SU-DHL-6 (cell line): ENCODE measurements around the gene PLD1.

ENCODE experiments used
- H2AFZ ChIP-seq: fragments of 200-600 bp; sonication (generic); 2 replicates; pipeline ENCODE4 v1.6.1; 2014; ENCODE audit warnings: low read depth, mild to moderate bottlenecking, moderate library complexity, mixed read lengths, antibody characterized with exemption, low read length; ENCODE audit not compliant: severe bottlenecking
- H3F3A ChIP-seq: fragments of 200-600 bp; shearing (Covaris generic); 2 replicates; pipeline ENCODE4 v1.6.0; 2016; ENCODE audit warnings: antibody characterized with exemption, mild to moderate bottlenecking; ENCODE audit not compliant: insufficient read depth
- H3K27ac ChIP-seq: fragments of 200-600 bp; sonication (generic); 2 replicates; pipeline ENCODE4 v1.5.1; 2016; ENCODE audit warnings: low read depth, mild to moderate bottlenecking, low read length, moderate library complexity, mixed read lengths
- H3K27me3 ChIP-seq: fragments of 200-600 bp; sonication (generic), shearing (Covaris generic); 2 replicates; pipeline ENCODE4 v1.6.0; 2014; ENCODE audit warnings: mild to moderate bottlenecking, low read length
- H3K36me3 ChIP-seq: fragments of 200-600 bp; sonication (generic); 2 replicates; pipeline ENCODE4 v1.6.1; 2014; ENCODE audit warnings: mild to moderate bottlenecking, low read length, mixed read lengths
- H3K4me2 ChIP-seq: fragments of 300-600, 200-600 bp; shearing (Covaris generic), sonication (generic); 2 replicates; pipeline ENCODE4 v1.6.0; 2014; ENCODE audit warnings: low read length, low read depth, mild to moderate bottlenecking; ENCODE audit not compliant: poor library complexity, severe bottlenecking
- H3K4me3 ChIP-seq: fragments of 200-600 bp; sonication (generic); 2 replicates; pipeline ENCODE4 v1.5.1; 2014; ENCODE audit warnings: antibody characterized with exemption, low read length, mild to moderate bottlenecking, mixed read lengths; ENCODE audit not compliant: insufficient read depth, poor library complexity, severe bottlenecking
- H3K79me2 ChIP-seq: fragments of 200-600 bp; sonication (generic); 2 replicates; pipeline ENCODE4 v1.6.1; 2014; ENCODE audit warnings: mild to moderate bottlenecking, low read length, moderate library complexity; ENCODE audit not compliant: insufficient read depth
- H3K9ac ChIP-seq: fragments of 200-600 bp; sonication (generic); 2 replicates; pipeline ENCODE4 v1.7.0; 2014; ENCODE audit warnings: mild to moderate bottlenecking, low read length
- H3K9me2 ChIP-seq: fragments of 200-600 bp; sonication (generic); replicated peaks from 2 replicates; pipeline ENCODE4 v1.6.1; 2014; ENCODE audit warnings: low read length; ENCODE audit not compliant: insufficient read depth
- H3K9me3 ChIP-seq: fragments of 200-600 bp; sonication (generic); 2 replicates; pipeline ENCODE4 v1.6.1; 2014; ENCODE audit warnings: low read length, mixed read lengths; ENCODE audit not compliant: insufficient read depth
- H4K20me1 ChIP-seq: fragments of 200-600 bp; sonication (generic); 2 replicates; pipeline ENCODE4 v1.6.1; 2014; ENCODE audit warnings: low read depth, mild to moderate bottlenecking, antibody characterized with exemption, low read length, moderate library complexity, mixed read lengths
- CTCF ChIP-seq: fragments of 200-600 bp; sonication (generic); IDR thresholded peaks from one replicate; pipeline ENCODE4 v1.5.1; 2017; ENCODE audit warnings: antibody characterized with exemption, mild to moderate bottlenecking, low read length, moderate library complexity; ENCODE audit not compliant: insufficient read depth, poor library complexity, severe bottlenecking
- EZH2phosphoT487 ChIP-seq: fragments of 200-600 bp; sonication (generic), shearing (Covaris generic); conservative IDR thresholded peaks from 2 replicates; pipeline ENCODE4 v1.6.1; 2018; ENCODE audit warnings: mild to moderate bottlenecking, antibody characterized with exemption, low read length, moderate library complexity, mixed read lengths

The PLD1 gene

GRCh38 chr3:171600030-171600429 is 210.3 kb downstream of the PLD1 start:
- no peaks in the 10 kb centered on the region for H3K9me2 ChIP-seq
- H3K4me3 ChIP-seq, result no peak overlapping the region

DNA sequence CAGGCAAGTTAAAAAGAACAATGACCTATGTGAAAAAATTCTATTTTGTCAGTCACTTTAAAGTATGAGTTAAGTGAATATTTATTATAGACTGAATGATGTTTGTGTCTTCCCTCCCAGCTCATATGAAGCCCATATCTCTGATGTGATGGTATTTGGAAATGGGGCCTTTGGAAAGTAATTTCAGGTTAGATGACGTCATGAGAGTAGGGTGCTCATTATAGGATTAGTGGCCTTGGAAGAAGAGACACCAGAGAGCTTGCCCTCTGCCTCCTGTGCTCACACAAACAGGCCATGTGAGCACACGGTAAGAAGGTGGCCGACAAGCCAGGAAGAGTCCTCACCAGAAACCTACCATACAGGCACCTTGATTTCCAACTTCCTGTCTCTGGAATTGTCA is 211.3 kb downstream of the PLD1 start:
- Histone ChIP-seq H2AFZ (no peak overlapping the region), H3K27me3 (no peaks in the 10 kb centered on the region), H3K36me3 (no peaks in the 10 kb centered on the region), H3K4me2 (no peak overlapping the region), H3K79me2 (no peaks in the 10 kb centered on the region), H3K9me3 (no peaks in the 10 kb centered on the region), H3K9ac (no peak overlapping the region), H3K27ac (no peak overlapping the region), H3F3A (no peaks in the 10 kb centered on the region), H3K9me2 (no peaks in the 10 kb centered on the region), H4K20me1 (no peaks in the 10 kb centered on the region), H3K4me3 (no peak overlapping the region)
- no peak for TF ChIP-seq EZH2phosphoT487
- TF ChIP-seq CTCF, result no peak

More at GRCh38 chr3:171600030-171600429, 210.3 kb downstream of the PLD1 start:
- no peaks in the 10 kb centered on the region for H3F3A ChIP-seq
- no peaks in the 10 kb centered on the region for H3K79me2 ChIP-seq
- H3K27me3 ChIP-seq, result no peaks in the 10 kb centered on the region
- no peak overlapping the region for H2AFZ ChIP-seq
- no peaks in the 10 kb centered on the region for H3K36me3 ChIP-seq
- H3K9me3 ChIP-seq, result no peaks in the 10 kb centered on the region
- H3K4me2 ChIP-seq, result no peak overlapping the region
- H3K9ac ChIP-seq, result no peak overlapping the region
- H3K27ac ChIP-seq, result no peak overlapping the region
- no peak for TF ChIP-seq CTCF
- no peak for TF ChIP-seq EZH2phosphoT487
- no peaks in the 10 kb centered on the region for H4K20me1 ChIP-seq

- Histone ChIP-seq H3K9me2 (no peaks in the 10 kb centered on the region), H3K9me3 (no peaks in the 10 kb centered on the region), H3K4me3 (no peak overlapping the region), H4K20me1 (no peaks in the 10 kb centered on the region), H3K9ac (no peak overlapping the region), H3F3A (no peaks in the 10 kb centered on the region), H3K79me2 (no peaks in the 10 kb centered on the region), H3K27ac (no peak overlapping the region), H3K36me3 (no peaks in the 10 kb centered on the region), H3K4me2 (no peak overlapping the region), H3K27me3 (no peaks in the 10 kb centered on the region), H2AFZ (no peak overlapping the region)
- TF ChIP-seq CTCF, result no peak
- TF ChIP-seq EZH2phosphoT487, result no peak
These were observed 217.5 kb downstream of the PLD1 start for GRCh38 chr3:171592786-171593185.
